G401 (cell line): Measurements from ENCODE around the gene FAM3D. TPM values are rescaled to one million over a fixed set of nuclear protein-coding genes. Genes with fewer than 3 reads are reported as not detected.

Source experiments
- total RNA-seq: library from RNA; depleted of rRNA; stranded (reverse); fragments of >200 nt; shearing (Covaris generic); gene quantifications from 2 replicates; pipeline ENCODE4 v1.2.3, GENCODE V29; 2014; rRNA removed

The FAM3D gene
- total RNA-seq, 1 experiment from 2014 or later = not detected

Other genes starting within 250 kb of the FAM3D start
- gene PDHB, start 232.9 kb downstream of the FAM3D start, total RNA-seq = 341 and 345 TPM in 2 replicates
- gene KCTD6, start 174.7 kb downstream of the FAM3D start, total RNA-seq = 15.1 and 17.5 TPM in 2 replicates
- gene ACOX2, start 129.6 kb downstream of the FAM3D start, total RNA-seq = 16.1 and 25.4 TPM in 2 replicates
- not detected in 2 replicates for gene FAM107A, start 89.4 kb downstream of the FAM3D start, total RNA-seq